ENCODE results near the gene TLCD1. TPM values are rescaled to one million over a fixed set of nuclear protein-coding genes. Genes with fewer than 3 reads are reported as not detected.
A peak's percentile ranks its signal among the peaks of the same experiment; 100 is the strongest.

The TLCD1 gene
- polyA plus RNA-seq, 1 of the 3 experiments (the other 2 are of a cell fraction): 18.3 TPM

- Histone ChIP-seq H3K9ac (no peak overlapping the region), H3K27ac (ENCODE audit: low read depth in 2 of 2, low read length in 1 of 2) (no peak overlapping the region), H4K20me1 (ENCODE audit: insufficient read depth) (no peaks in the 10 kb centered on the region), H3K4me2 (no peak overlapping the region), H3K4me1 (ENCODE audit: control insufficient read depth in 1 of 2, insufficient read depth in 2 of 2, low read depth in 1 of 2, low read length in 1 of 2) (no peaks in the 10 kb centered on the region), H3K9me3 (no peaks in the 10 kb centered on the region), H3K79me2 (ENCODE audit: insufficient read depth) (no peaks in the 10 kb centered on the region), H3K9me2 (no peaks in the 10 kb centered on the region), H3K27me3 (ENCODE audit: insufficient read depth) (no peaks in the 10 kb centered on the region), H3F3A (replicated peaks; ENCODE audit: insufficient read depth) (no peaks in the 10 kb centered on the region), H3K36me3 (replicated peaks in 1 of 2; ENCODE audit: control insufficient read depth in 1 of 2, insufficient read depth in 2 of 2, low read length in 1 of 2) (no peaks in the 10 kb centered on the region), H2AFZ (ENCODE audit: low read depth) (no peak overlapping the region), H3K4me3 (ENCODE audit: low read depth in 2 of 2, low read length in 1 of 2) (no peak overlapping the region)
- POLR2A ChIA-PET: interaction anchor here (0.8 kb wide), 1 partner anchor 8 kb away, joined by 3 read pairs; the partner anchor contains the start of gene TRAF4
- 62% methylated on average over 4 of the region's 5 CpGs for WGBS (ENCODE audit: low lambda C conversion rate)
- DNase-seq: no peak
- TF ChIP-seq TCF12 (IDR thresholded peaks at IDR 0.05) (no peak), FOSL2 (IDR thresholded peaks at IDR 0.05; ENCODE audit: borderline replicate concordance, low read depth) (0 out of 2 replicates have a peak, but pooled peaks have one; percentile 7)
- CTCF ChIA-PET: interaction anchor here (1.1 to 1.2 kb wide), 3 partner anchors 9 to 14 kb away, joined by 3 to 8 read pairs (median 5); partner anchors contain the start of gene TLCD1
Observed at GRCh38 chr17:28735242-28735722, 9.2 kb upstream of the TLCD1 start.

GRCh38 chr17:28734712-28735241 is 8.7 kb upstream of the TLCD1 start:
- Histone ChIP-seq H3K79me2 (ENCODE audit: insufficient read depth) (no peaks in the 10 kb centered on the region), H3K4me2 (no peak overlapping the region), H3K9me2 (no peaks in the 10 kb centered on the region), H3K9me3 (no peaks in the 10 kb centered on the region), H3K36me3 (replicated peaks in 1 of 2; ENCODE audit: control insufficient read depth in 1 of 2, insufficient read depth in 2 of 2, low read length in 1 of 2) (no peaks in the 10 kb centered on the region), H3K4me1 (ENCODE audit: control insufficient read depth in 1 of 2, insufficient read depth in 2 of 2, low read depth in 1 of 2, low read length in 1 of 2) (no peaks in the 10 kb centered on the region), H4K20me1 (ENCODE audit: insufficient read depth) (no peaks in the 10 kb centered on the region), H2AFZ (ENCODE audit: low read depth) (no peak overlapping the region), H3F3A (replicated peaks; ENCODE audit: insufficient read depth) (no peaks in the 10 kb centered on the region), H3K4me3 (ENCODE audit: low read depth in 2 of 2, low read length in 1 of 2) (no peak overlapping the region), H3K27ac (ENCODE audit: low read depth in 2 of 2, low read length in 1 of 2) (no peak overlapping the region), H3K27me3 (ENCODE audit: insufficient read depth) (no peaks in the 10 kb centered on the region), H3K9ac (no peak overlapping the region)
- POLR2A ChIA-PET: interaction anchor here (0.8 to 1.1 kb wide), 2 partner anchors 8 to 9 kb away, joined by 3 read pairs; partner anchors contain the start of gene TRAF4
- no peak for DNase-seq
- 82% methylated on average over 10 of the region's 10 CpGs for WGBS (ENCODE audit: low lambda C conversion rate)
- CTCF ChIA-PET: interaction anchor here (1.1 to 1.2 kb wide), 3 partner anchors 8 to 15 kb away, joined by 3 to 8 read pairs (median 5); partner anchors contain the start of gene TLCD1
- TF ChIP-seq RCOR1 (IDR thresholded peaks at IDR 0.05; ENCODE audit: low read length): no peak
- no peak for TF ChIP-seq RFX5 (IDR thresholded peaks at IDR 0.05; ENCODE audit: low read length)
- TF ChIP-seq GATA2 (CRISPR knock-in tag; IDR thresholded peaks at IDR 0.05): no peak
- no peak for TF ChIP-seq GABPA (IDR thresholded peaks at IDR 0.05; ENCODE audit: low read depth)
- no peak for TF ChIP-seq NFIC (IDR thresholded peaks at IDR 0.05; ENCODE audit: borderline replicate concordance)
- no peak for TF ChIP-seq MXI1 (IDR thresholded peaks at IDR 0.05; ENCODE audit: low read depth, low read length)
- no peak for TF ChIP-seq RXRA (IDR thresholded peaks at IDR 0.05; ENCODE audit: borderline replicate concordance, low read depth)
- no peak for TF ChIP-seq FOXJ3 (CRISPR knock-in tag; IDR thresholded peaks at IDR 0.05)
- no peak for TF ChIP-seq IRF3 (IDR thresholded peaks at IDR 0.05; ENCODE audit: low read depth, low read length)
- TF ChIP-seq USF2 (IDR thresholded peaks at IDR 0.05; ENCODE audit: borderline replicate concordance, low read depth, low read length): no peak
- no peak for TF ChIP-seq REST (IDR thresholded peaks at IDR 0.05; ENCODE audit: low read depth, low read length)
- no peak for TF ChIP-seq USF1 (IDR thresholded peaks at IDR 0.05; ENCODE audit: borderline replicate concordance, low read depth)

All from SK-N-SH (cell line).